Parathyroid adenoma (tissue), 2 donors: Measurements from ENCODE around the gene IFITM1.

ENCODE experiments used
- H2AFZ ChIP-seq: fragments of 300-600 bp; sonication (generic); one replicate; pipeline ENCODE4 v1.7.0; 2017; ENCODE audit warnings: antibody characterized with exemption, mild to moderate bottlenecking
- H3K27ac ChIP-seq: fragments of 300-600 bp; sonication (generic); one replicate; pipeline ENCODE4 v1.7.0; 2017
- H3K27me3 ChIP-seq: fragments of 300-600 bp; sonication (generic); one replicate; pipeline ENCODE4 v1.7.0; 2017; ENCODE audit warnings: low read length; ENCODE audit not compliant: control insufficient read depth, insufficient read depth
- H3K36me3 ChIP-seq: fragments of 300-600 bp; sonication (generic); one replicate; pipeline ENCODE4 v1.7.0; 2017; ENCODE audit warnings: low read length; ENCODE audit not compliant: control insufficient read depth, insufficient read depth
- H3K4me1 ChIP-seq: fragments of 300-600 bp; sonication (generic); one replicate; pipeline ENCODE4 v1.7.0; 2017; ENCODE audit warnings: control low read depth
- H3K4me2 ChIP-seq: fragments of 300-600 bp; sonication (generic); one replicate; pipeline ENCODE4 v1.7.0; 2017; ENCODE audit warnings: low read length
- H3K4me3 ChIP-seq: fragments of 300-600 bp; sonication (generic); one replicate; pipeline ENCODE4 v1.7.0; 2017; ENCODE audit warnings: low read depth, low read length
- H3K79me2 ChIP-seq: fragments of 300-600 bp; sonication (generic); one replicate; pipeline ENCODE4 v1.7.0; 2017; ENCODE audit warnings: control low read depth
- H3K9ac ChIP-seq: fragments of 300-600 bp; sonication (generic); one replicate; pipeline ENCODE4 v1.7.0; 2017; ENCODE audit warnings: mild to moderate bottlenecking
- H3K9me3 ChIP-seq: fragments of 300-600 bp; sonication (generic); one replicate; pipeline ENCODE4 v1.7.0; 2017; ENCODE audit warnings: low read length; ENCODE audit not compliant: control insufficient read depth
- CTCF ChIP-seq: fragments of 300-600 bp; sonication (generic); IDR thresholded peaks from one replicate; pipeline ENCODE4 v1.7.0; 2017; ENCODE audit warnings: antibody characterized with exemption, mild to moderate bottlenecking
- donor health status: primary hyperparathyroidism.

Gene IFITM1

GRCh38 chr11:352456-353031, 38.7 kb downstream of the IFITM1 start:
- H3K27me3 ChIP-seq = no peaks in the 10 kb centered on the region
- peak overlapping the region; percentile 96 for H3K27ac ChIP-seq
- H3K4me1 ChIP-seq = no peaks in the 10 kb centered on the region
- H3K4me2 ChIP-seq = no peak overlapping the region
- H3K9ac ChIP-seq = no peak overlapping the region
- TF ChIP-seq CTCF = no peak
- H3K4me3 ChIP-seq = no peak overlapping the region
- no peak overlapping the region for H2AFZ ChIP-seq
- no peaks in the 10 kb centered on the region for H3K36me3 ChIP-seq
- H3K79me2 ChIP-seq = no peaks in the 10 kb centered on the region
- H3K9me3 ChIP-seq = no peaks in the 10 kb centered on the region

GRCh38 chr11:353179-353873, 39.5 kb downstream of the IFITM1 start:
- Histone ChIP-seq H3K4me1 (no peaks in the 10 kb centered on the region), H3K79me2 (no peaks in the 10 kb centered on the region), H3K9me3 (no peaks in the 10 kb centered on the region), H2AFZ (peak overlapping the region; percentile 72), H3K9ac (no peak overlapping the region), H3K36me3 (no peaks in the 10 kb centered on the region), H3K4me2 (no peak overlapping the region), H3K27me3 (no peaks in the 10 kb centered on the region), H3K27ac (peak overlapping the region; percentile 96), H3K4me3 (no peak overlapping the region)
- TF ChIP-seq CTCF = no peak

- Histone ChIP-seq H2AFZ (peak overlapping the region; percentile 67), H3K4me3 (peak overlapping the region; percentile 34), H3K27me3 (no peaks in the 10 kb centered on the region), H3K9ac (no peak overlapping the region), H3K9me3 (no peaks in the 10 kb centered on the region), H3K36me3 (no peaks in the 10 kb centered on the region), H3K4me1 (no peaks in the 10 kb centered on the region), H3K79me2 (no peaks in the 10 kb centered on the region), H3K4me2 (peak overlapping the region; percentile 51), H3K27ac (peak overlapping the region; percentile 96)
- no peak for TF ChIP-seq CTCF
Measured at GRCh38 chr11:355581-356458, 42.0 kb downstream of the IFITM1 start.

GRCh38 chr11:356610-357009, 42.8 kb downstream of the IFITM1 start:
- Histone ChIP-seq H3K27ac (no peak overlapping the region), H3K79me2 (no peaks in the 10 kb centered on the region), H2AFZ (no peak overlapping the region), H3K4me1 (no peaks in the 10 kb centered on the region), H3K27me3 (no peaks in the 10 kb centered on the region), H3K36me3 (no peaks in the 10 kb centered on the region), H3K4me3 (no peak overlapping the region), H3K9me3 (no peaks in the 10 kb centered on the region), H3K9ac (no peak overlapping the region), H3K4me2 (no peak overlapping the region)
- no peak for TF ChIP-seq CTCF
